Gastroesophageal sphincter (tissue), 3 donors: Measurements from ENCODE around the gene MSMP.

Experiments
- CTCF ChIP-seq, 4 experiments: fragments of 200-600 bp in 2 of 4; fragments of 450-650 bp in 2 of 4; sonication (generic) in 1 of 4; IDR thresholded peaks; one replicate each; pipeline ENCODE4 v1.5.1; 2017 to 2019; ENCODE audit warnings: antibody characterized with exemption in 4 of 4, mild to moderate bottlenecking in 2 of 4, moderate library complexity in 2 of 4
- POLR2AphosphoS5 ChIP-seq: sonication (generic); formaldehyde crosslinking; IDR thresholded peaks from one replicate; pipeline ENCODE4 v1.6.1; 2017; ENCODE audit warnings: antibody characterized with exemption

- TF ChIP-seq POLR2AphosphoS5 (no peak), CTCF (IDR thresholded peaks at IDR 0.05) (no peak)
Measured at GRCh38 chr9:35792024-35792813, 38.1 kb upstream of the MSMP start.
